Measurements from ENCODE around the gene CHST8. TPM values are rescaled to one million over a fixed set of nuclear protein-coding genes. Genes with fewer than 3 reads are reported as not detected.

The CHST8 gene
- total RNA-seq, 1 experiment from 2014 or later = 33.5 TPM

GRCh38 chr19:33815380-33816340, 193.9 kb downstream of the CHST8 start:
- Mint-ChIP-seq H3K27ac (0 out of 2 replicates have a peak overlapping the region, but pooled peaks have one; percentile 36), H3K4me3 (no peak overlapping the region), H3K36me3 (peaks cover 7% of the 10 kb centered on the region), H3K4me1 (peaks cover 22% of the 10 kb centered on the region), H3K27me3 (ENCODE audit: low read depth) (peaks cover 4% of the 10 kb centered on the region), H3K9me3 (no peaks in the 10 kb centered on the region)
- CTCF ChIA-PET = no interaction called here
- POLR2A ChIA-PET = interaction anchor here (0.5 kb wide), 1 partner anchor 14 kb away, joined by 4 read pairs; no protein-coding TSS in a partner anchor
- no peak for ATAC-seq
- DNase-seq (ENCODE audit: low spot score) = no peak
- TF ChIP-seq RORB (CRISPR knock-in tag; IDR thresholded peaks at IDR 0.05) (no peak), ATF2 (CRISPR knock-in tag; IDR thresholded peaks at IDR 0.05; ENCODE audit: borderline replicate concordance, low read depth) (no peak), NR2C2 (CRISPR knock-in tag; IDR thresholded peaks at IDR 0.05) (no peak), ZNF532 (CRISPR knock-in tag; IDR thresholded peaks at IDR 0.05; ENCODE audit: borderline replicate concordance) (no peak), MYBL2 (CRISPR knock-in tag; IDR thresholded peaks at IDR 0.05) (no peak), EMX1 (CRISPR knock-in tag; IDR thresholded peaks at IDR 0.05) (no peak)

GRCh38 chr19:33818411-33818810, 196.7 kb downstream of the CHST8 start:
- DNase-seq (ENCODE audit: low spot score) = no peak

More at GRCh38 chr19:33818411-33818810, 196.7 kb downstream of the CHST8 start:
- peaks cover 25% of the 10 kb centered on the region for H3K4me1 Mint-ChIP-seq
- ChIA-PET POLR2A (interaction anchor here (1.2 kb wide), 1 partner anchor 20 kb away, joined by 3 read pairs; no protein-coding TSS in a partner anchor), CTCF (interaction anchor here (1.4 to 1.7 kb wide), 4 partner anchors 24 to 278 kb away, joined by 5 to 12 read pairs (median 7); no protein-coding TSS in a partner anchor)
- H3K27me3 Mint-ChIP-seq (ENCODE audit: low read depth) = peaks cover 12% of the 10 kb centered on the region
- no peak overlapping the region for H3K4me3 Mint-ChIP-seq
- no peak for TF ChIP-seq ZNF263 (CRISPR knock-in tag; IDR thresholded peaks at IDR 0.05; ENCODE audit: low read depth)
- TF ChIP-seq USF2 (CRISPR knock-in tag; IDR thresholded peaks at IDR 0.05) = no peak
- TF ChIP-seq RELA (CRISPR knock-in tag; IDR thresholded peaks at IDR 0.05; ENCODE audit: borderline replicate concordance) = no peak
- no peak for TF ChIP-seq ZNF396 (CRISPR knock-in tag; IDR thresholded peaks at IDR 0.05; ENCODE audit: borderline replicate concordance)
- TF ChIP-seq ZNF425 (CRISPR knock-in tag; conservative IDR thresholded peaks at IDR 0.05) = no peak
- no peak for TF ChIP-seq GTF2I (CRISPR knock-in tag; conservative IDR thresholded peaks at IDR 0.05)
- TF ChIP-seq ZNF232 (CRISPR knock-in tag; IDR thresholded peaks at IDR 0.05) = no peak
- TF ChIP-seq ZNF423 (CRISPR knock-in tag; IDR thresholded peaks at IDR 0.05) = no peak
- no peak for TF ChIP-seq NFE2L1 (CRISPR knock-in tag; IDR thresholded peaks at IDR 0.05)
- no peak for TF ChIP-seq MLX (CRISPR knock-in tag; IDR thresholded peaks at IDR 0.05)
- TF ChIP-seq ELF4 (CRISPR knock-in tag; IDR thresholded peaks at IDR 0.05; ENCODE audit: low read depth) = no peak
- TF ChIP-seq GABPB1 (CRISPR knock-in tag; IDR thresholded peaks at IDR 0.05) = no peak
- TF ChIP-seq ZNF219 (CRISPR knock-in tag; IDR thresholded peaks at IDR 0.05; ENCODE audit: borderline replicate concordance) = no peak
- TF ChIP-seq, protein P1, sequence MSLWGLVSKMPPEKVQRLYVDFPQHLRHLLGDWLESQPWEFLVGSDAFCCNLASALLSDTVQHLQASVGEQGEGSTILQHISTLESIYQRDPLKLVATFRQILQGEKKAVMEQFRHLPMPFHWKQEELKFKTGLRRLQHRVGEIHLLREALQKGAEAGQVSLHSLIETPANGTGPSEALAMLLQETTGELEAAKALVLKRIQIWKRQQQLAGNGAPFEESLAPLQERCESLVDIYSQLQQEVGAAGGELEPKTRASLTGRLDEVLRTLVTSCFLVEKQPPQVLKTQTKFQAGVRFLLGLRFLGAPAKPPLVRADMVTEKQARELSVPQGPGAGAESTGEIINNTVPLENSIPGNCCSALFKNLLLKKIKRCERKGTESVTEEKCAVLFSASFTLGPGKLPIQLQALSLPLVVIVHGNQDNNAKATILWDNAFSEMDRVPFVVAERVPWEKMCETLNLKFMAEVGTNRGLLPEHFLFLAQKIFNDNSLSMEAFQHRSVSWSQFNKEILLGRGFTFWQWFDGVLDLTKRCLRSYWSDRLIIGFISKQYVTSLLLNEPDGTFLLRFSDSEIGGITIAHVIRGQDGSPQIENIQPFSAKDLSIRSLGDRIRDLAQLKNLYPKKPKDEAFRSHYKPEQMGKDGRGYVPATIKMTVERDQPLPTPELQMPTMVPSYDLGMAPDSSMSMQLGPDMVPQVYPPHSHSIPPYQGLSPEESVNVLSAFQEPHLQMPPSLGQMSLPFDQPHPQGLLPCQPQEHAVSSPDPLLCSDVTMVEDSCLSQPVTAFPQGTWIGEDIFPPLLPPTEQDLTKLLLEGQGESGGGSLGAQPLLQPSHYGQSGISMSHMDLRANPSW (CRISPR knock-in tag; conservative IDR thresholded peaks at IDR 0.05; ENCODE audit: low read depth) = no peak
- no peak for TF ChIP-seq SMAD3 (CRISPR knock-in tag; IDR thresholded peaks at IDR 0.05; ENCODE audit: borderline replicate concordance)
- TF ChIP-seq SOX15 (CRISPR knock-in tag; IDR thresholded peaks at IDR 0.05) = no peak
- H3K9me3 Mint-ChIP-seq = no peaks in the 10 kb centered on the region
- no peak overlapping the region for H3K27ac Mint-ChIP-seq
- no peak for ATAC-seq
- H3K36me3 Mint-ChIP-seq = no peaks in the 10 kb centered on the region

Measured in WTC11 (cell line).